Measurements from ENCODE around the gene OTULIN. TPM values are rescaled to one million over a fixed set of nuclear protein-coding genes. Genes with fewer than 3 reads are reported as not detected.

Gene OTULIN
- total and polyA plus RNA-seq, 2 of the 13 experiments (the other 11 are each of a cell fraction or from before 2014, with no cell fraction given), result 7.0 to 34.8 TPM

GRCh38 chr5:14727428-14727865 is 62.9 kb downstream of the OTULIN start (continued):
- TF ChIP-seq ZNF563 (CRISPR knock-in tag; IDR thresholded peaks at IDR 0.05), result no peak
- 0 out of 2 replicates have a peak, but pooled peaks have one; percentile 59 for TF ChIP-seq ZNF24 (IDR thresholded peaks at IDR 0.05)
- no peak for TF ChIP-seq BHLHE40 (IDR thresholded peaks at IDR 0.05; ENCODE audit: low read length)
- TF ChIP-seq ZNF468 (CRISPR knock-in tag; IDR thresholded peaks at IDR 0.05), result no peak
- 0 out of 2 replicates have a peak, but pooled peaks have one; percentile 48 for TF ChIP-seq ZNF800 (CRISPR knock-in tag; IDR thresholded peaks at IDR 0.05)
- TF ChIP-seq ZNF629 (CRISPR knock-in tag; conservative IDR thresholded peaks at IDR 0.05), result peak; percentile 46; the same call in 1 of the 2 replicates
- peak; percentile 63; the same call in 1 of the 2 replicates for TF ChIP-seq TBX3 (IDR thresholded peaks at IDR 0.05; ENCODE audit: borderline replicate concordance)
- no peak for TF ChIP-seq ZBTB8A (CRISPR knock-in tag; IDR thresholded peaks at IDR 0.05; ENCODE audit: borderline replicate concordance, low read depth)

DNA sequence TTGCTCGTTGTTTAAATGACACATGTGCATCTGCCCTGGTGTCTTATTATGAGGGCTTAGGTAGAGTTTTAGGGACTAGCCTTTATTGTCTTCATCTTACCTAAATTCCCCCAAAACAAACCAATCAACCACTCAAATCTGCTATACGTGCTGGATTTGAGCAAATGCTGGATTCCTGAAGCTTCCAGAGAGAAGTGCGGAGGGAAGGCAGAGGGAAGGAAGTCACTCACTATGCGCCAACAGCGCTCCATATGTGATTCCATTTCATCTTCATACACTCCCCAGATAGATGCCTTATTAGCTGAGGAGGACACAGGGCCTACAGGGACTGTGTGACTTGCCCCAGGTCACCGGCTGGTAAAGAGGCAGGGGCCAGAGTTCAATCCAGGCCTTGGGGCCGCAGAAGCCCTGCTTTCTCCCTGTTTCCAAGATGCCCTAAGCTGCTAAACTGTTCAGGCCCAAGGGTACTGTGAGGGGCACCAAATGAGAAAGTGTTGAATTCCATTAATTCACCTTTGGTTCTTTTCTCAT is 63.5 kb downstream of the OTULIN start:
- peak overlapping the region; percentile 76 for H3K9ac ChIP-seq (ENCODE audit: insufficient read depth, low read depth, low read length)
- FAIRE-seq (no peak), ATAC-seq (peak; percentile 57), DNase-seq (ENCODE audit: low spot score) (no peak)
- peak overlapping the region; percentile 90 for H3K4me2 ChIP-seq (ENCODE audit: low read depth, low read length)
- intact Hi-C loops (cut with micrococcal nuclease; ENCODE audit: unreplicated experiment) (loop anchor here (1.0 to 5.0 kb wide), 8 partner anchors 41 to 286 kb away; no protein-coding TSS in a partner anchor), in situ Hi-C loops (cut with HindIII; ENCODE audit: extremely low pct_ligation_motif_present, low pct_unique_long_range_greater_than_20kb) (loop anchor here (5.0 kb wide), 3 partner anchors 49 to 284 kb away; partner anchors contain the start of gene ANKH)
- ChIA-PET CTCF (ENCODE audit: low intra/inter-chr PET ratio, low total read pairs) (interaction anchor here (1.2 to 3.0 kb wide), 6 partner anchors 51 to 285 kb away, joined by 3 to 34 read pairs (median 10); partner anchors contain the start of gene ANKH), POLR2A (interaction anchor here (0.8 to 2.1 kb wide), 14 partner anchors 17 to 287 kb away, joined by 3 to 13 read pairs (median 4); no protein-coding TSS in a partner anchor)
- H3K27me3 ChIP-seq (ENCODE audit: control insufficient read depth in 1 of 2, insufficient read depth in 2 of 2, low read length in 2 of 2), result no peaks in the 10 kb centered on the region
- peak overlapping the region in 1 of 3 experiments; percentile 53; a peak in 2 of 6 replicates for H3K4me3 ChIP-seq (replicated peaks in 1 of 3; ENCODE audit: insufficient read depth in 1 of 3, low read depth in 2 of 3, low read length in 3 of 3)
- WGBS (ENCODE audit: low lambda C conversion rate), result 44% methylated on average over 6 of the region's 7 CpGs
- H3K4me1 ChIP-seq (ENCODE audit: insufficient read depth, low read length), result peaks cover 28% of the 10 kb centered on the region
- H3K27ac ChIP-seq (ENCODE audit: extremely low read length, insufficient read depth, low read length), result peak overlapping the region; percentile 96
- H3K36me3 ChIP-seq (replicated peaks in 1 of 2; ENCODE audit: control insufficient read depth in 1 of 2, insufficient read depth in 2 of 2, low read length in 2 of 2), result peaks cover 5 to 17% of the 10 kb centered on the region in 2 experiments
- no peak overlapping the region for H2AFZ ChIP-seq (ENCODE audit: low read length)
- TF ChIP-seq ZNF383 (CRISPR knock-in tag; IDR thresholded peaks at IDR 0.05; ENCODE audit: borderline replicate concordance) (0 out of 2 replicates have a peak, but pooled peaks have one; percentile 23), ZFX (CRISPR knock-in tag; IDR thresholded peaks at IDR 0.05; ENCODE audit: low read depth) (peak; percentile 26; the same call in 1 of the 2 replicates), SOX5 (CRISPR knock-in tag; IDR thresholded peaks at IDR 0.05; ENCODE audit: borderline replicate concordance) (no peak), ZNF709 (CRISPR knock-in tag; IDR thresholded peaks at IDR 0.05) (0 out of 2 replicates have a peak, but pooled peaks have one; percentile 40), ZMYM2 (CRISPR knock-in tag; IDR thresholded peaks at IDR 0.05) (0 out of 2 replicates have a peak, but pooled peaks have one; percentile 5), PHF20 (CRISPR knock-in tag; IDR thresholded peaks at IDR 0.05) (peak; percentile 16; the same call in 1 of the 2 replicates), JDP2 (CRISPR knock-in tag; IDR thresholded peaks at IDR 0.05; ENCODE audit: borderline replicate concordance) (no peak), SNAPC2 (CRISPR knock-in tag; IDR thresholded peaks at IDR 0.05) (0 out of 2 replicates have a peak, but pooled peaks have one; percentile 44), KDM5B (CRISPR knock-in tag; IDR thresholded peaks at IDR 0.05; ENCODE audit: borderline replicate concordance) (no peak), ZNF296 (CRISPR knock-in tag; conservative IDR thresholded peaks at IDR 0.05) (0 out of 2 replicates have a peak, but pooled peaks have one; percentile 39), ZNF878 (CRISPR knock-in tag; IDR thresholded peaks at IDR 0.05) (0 out of 2 replicates have a peak, but pooled peaks have one; percentile 53)
- TF ChIP-seq, protein P1, sequence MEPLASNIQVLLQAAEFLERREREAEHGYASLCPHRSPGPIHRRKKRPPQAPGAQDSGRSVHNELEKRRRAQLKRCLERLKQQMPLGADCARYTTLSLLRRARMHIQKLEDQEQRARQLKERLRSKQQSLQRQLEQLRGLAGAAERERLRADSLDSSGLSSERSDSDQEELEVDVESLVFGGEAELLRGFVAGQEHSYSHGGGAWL (CRISPR knock-in tag; IDR thresholded peaks at IDR 0.05), result 0 out of 2 replicates have a peak, but pooled peaks have one; percentile 1
- no peaks in the 10 kb centered on the region for H4K20me1 ChIP-seq (ENCODE audit: insufficient read depth, low read length)
- TSS peak; percentile 72 for BruUV-seq (replicated peaks)
- H3K79me2 ChIP-seq (ENCODE audit: insufficient read depth, low read length), result no peaks in the 10 kb centered on the region
- no peaks in the 10 kb centered on the region for H3K9me3 ChIP-seq (ENCODE audit: low read length)

All from HepG2 (cell line).